GM18867 (cell line): ENCODE data around the gene ABL2.
A peak's percentile ranks its signal among the peaks of the same experiment; 100 is the strongest.
"Not testable (repeated sequence)": the region's sequence is repeated elsewhere in the genome, so short reads cannot be mapped to it uniquely, and the experiment has no call there.

ENCODE experiments used
- ATAC-seq: cut with Tn5 transposase; IDR thresholded peaks from one replicate; pipeline ENCODE4 v1.9.1; 2021; ENCODE audit warnings: mild to moderate bottlenecking, moderate library complexity; ENCODE audit not compliant: unreplicated experiment

Gene ABL2

DNA sequence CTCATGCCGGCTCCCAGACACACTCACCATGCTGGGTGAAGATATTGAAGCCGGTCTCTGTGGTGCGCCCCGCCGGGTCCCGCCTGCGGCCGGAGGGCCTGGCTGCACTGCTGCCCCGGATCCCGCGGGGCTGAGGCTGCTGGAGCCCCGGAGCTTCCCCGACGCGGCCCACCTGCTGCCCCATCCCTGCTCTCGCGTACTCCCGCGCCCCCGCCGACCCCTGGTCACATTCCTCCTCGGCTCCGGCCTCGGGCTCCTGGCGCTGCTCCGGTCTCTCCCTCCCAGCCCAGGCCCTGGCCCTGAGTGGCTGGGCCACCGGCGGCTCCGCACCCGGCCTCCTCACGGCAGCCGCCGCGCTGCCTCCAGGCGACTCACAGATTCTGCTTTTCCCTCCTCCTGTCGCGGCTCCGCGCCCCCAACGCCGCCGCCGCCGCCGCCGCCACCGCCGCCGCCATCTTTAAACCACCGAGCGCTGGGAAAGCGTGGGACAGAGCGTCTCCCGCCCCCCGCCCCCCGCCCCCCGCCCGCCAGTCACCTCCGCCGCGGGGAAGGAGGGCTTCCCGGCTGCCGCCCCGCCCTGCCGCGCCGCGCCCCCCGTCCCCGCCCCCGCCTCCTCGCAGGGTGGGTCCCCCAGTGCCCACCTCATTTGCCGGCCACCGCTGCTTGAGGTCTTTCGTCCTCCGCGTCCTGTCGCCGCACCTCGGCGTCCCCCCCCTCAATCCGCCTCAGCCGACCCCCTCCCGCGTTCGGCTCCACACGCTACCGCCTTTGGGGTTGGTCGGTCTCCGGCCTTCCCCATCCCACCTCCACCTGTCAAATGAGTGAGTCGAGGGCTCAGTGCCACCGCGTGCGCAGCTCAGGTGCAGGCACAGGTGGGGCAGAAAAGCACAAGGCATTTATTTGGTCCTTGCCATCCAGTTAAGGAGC, at the start of gene ABL2:
TSS of gene ABL2 (minus strand) at position 464 of the 927 bp plus-strand sequence. CDS start at position 184, 280 bp downstream.
- peak; percentile 69 for ATAC-seq

DNA sequence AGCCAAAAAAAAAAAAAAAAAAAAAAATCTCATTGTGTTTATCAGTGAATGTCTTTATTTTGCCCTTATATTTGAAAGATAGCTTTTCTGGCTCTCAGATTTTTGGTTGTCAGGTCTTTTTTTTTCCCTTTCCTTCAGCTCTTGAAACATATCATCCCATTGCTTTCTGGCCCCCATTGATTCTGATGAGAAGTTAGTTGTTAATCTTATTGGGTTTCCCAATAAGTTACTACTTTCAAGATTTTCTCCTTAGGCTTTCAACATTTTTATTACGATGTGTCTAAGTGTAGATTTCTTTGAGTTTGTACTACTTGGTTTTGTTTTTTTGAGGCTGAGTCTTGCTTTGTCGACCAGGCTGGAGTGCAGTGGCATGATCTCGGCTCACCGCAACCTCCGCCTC, 49.4 kb upstream of the ABL2 start:
- ATAC-seq = no peak

DNA sequence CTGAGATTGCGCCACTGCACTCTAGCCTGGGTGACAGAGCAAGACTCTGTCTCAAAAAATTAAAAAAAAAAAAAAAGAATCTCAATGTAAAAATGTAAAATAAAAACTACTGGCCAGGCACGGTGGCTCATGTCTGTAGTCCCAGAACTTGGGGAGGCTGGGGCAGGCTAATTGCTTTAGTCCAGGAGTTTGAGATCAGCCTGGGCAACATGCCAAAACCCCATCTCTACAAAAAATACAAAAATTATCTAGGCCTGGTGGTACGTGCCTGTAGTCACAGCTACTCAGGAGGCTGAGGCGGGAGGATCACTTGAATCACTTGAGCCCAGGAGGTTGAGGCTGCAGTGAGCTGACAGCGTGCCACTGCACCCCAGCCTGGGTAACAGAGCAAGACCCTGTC, 44.9 kb upstream of the ABL2 start:
- not testable (repeated sequence) for ATAC-seq

DNA sequence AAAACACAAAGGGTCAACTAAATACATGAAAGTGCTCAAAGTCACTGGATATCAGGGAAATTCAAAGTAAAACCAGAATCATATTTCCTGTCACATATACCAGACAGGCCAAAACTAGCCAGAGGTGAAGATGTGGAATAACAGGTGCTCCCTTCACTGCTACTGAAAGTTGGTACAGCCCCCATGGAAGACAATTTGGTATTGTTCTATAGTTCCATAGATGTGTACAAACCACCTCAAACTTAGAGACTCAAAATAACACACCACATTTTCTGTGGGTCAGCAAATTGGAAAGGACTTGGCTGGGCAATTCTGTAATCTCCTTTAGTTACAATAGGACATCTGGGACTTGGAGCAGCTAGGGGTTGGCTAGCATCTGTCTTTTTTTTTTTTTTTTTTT, 39.6 kb upstream of the ABL2 start:
- ATAC-seq = no peak

DNA sequence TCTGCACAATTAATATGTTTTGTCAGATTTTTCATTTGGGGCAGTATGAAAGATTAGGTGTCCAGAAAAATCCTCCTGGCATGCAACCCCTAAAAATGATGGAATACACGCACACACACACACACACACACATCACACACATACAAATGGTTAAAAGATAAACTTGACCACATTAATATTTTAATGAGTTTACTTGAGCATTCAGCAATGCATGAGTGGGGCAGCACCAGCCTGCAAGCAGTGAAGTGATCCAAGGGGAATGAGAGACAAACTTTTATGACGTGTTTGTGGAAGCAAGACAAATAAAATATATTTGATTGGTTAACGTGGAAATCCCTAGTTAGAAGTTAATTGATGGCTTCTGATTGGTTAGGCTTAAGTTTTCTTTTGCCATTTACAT, 35.0 kb upstream of the ABL2 start:
- ATAC-seq = no peak

DNA sequence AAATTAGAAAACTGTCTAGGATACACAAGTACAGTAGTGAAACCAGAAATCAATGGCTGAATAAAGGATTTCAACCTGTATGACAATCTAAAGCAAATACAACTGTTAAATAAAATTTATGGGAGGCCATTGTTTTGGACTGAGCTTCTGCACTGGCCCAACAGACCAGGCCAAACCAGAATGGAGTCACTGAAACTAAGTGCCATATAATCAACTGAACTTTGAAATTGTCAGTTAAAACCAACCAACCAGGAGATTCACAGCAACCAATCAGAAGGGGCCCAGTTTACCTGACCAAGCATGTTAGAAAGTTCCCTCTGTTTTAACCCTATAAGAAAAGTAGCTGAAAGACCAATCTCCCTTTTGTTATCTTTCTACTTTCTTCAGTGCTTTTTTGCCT, 33.6 kb upstream of the ABL2 start:
- no peak for ATAC-seq

DNA sequence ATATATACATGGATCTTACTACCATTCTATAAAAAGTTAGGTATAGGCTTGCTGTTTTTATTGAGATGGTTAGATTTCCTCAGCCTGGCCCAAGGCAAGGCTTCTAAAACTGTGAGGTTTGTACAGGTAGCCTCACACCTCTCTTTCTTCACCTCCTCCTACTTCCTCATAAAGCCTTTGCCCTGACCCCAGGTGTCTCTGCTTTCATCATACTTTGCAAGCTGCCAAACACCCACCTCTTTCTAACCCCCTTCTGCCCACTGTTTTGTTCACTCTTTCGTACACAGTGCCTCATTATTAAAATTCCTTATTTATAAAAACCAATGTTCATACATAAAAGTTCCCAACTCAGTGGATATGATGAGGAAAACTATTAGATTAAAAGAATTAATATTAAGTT, 32.7 kb upstream of the ABL2 start:
- ATAC-seq = no peak

DNA sequence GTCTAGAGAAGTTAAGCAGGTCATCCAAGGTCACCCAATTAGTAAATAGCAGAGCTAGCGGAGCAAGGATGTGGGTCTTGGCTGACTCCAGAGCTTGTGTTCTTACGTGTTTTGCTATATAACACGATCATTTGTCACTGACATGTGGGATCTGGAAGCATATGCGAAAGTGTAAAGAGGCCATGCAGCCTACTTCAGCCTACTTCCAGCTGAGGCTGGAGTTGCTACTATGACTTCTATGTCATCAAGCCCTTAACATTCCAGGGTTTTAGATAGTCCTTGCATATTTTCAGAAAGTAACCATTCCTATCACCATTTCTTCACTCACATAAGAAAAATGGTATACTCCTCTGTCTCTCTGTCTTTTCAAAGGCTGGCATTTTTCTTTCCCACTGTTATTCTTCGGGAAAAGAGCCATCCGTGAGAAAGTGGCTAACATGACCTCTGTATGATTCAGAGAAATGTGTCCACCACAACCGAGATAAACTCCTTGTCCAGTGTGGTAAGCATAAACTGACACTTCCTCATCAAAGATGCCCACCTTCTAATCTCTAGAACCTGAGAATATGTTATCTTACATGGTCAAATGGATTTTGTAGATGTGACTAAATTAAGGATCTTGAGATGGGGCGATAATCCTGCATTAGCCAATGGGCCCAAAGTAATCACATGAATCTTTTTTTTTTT, 24.0 kb upstream of the ABL2 start:
- no peak for ATAC-seq

DNA sequence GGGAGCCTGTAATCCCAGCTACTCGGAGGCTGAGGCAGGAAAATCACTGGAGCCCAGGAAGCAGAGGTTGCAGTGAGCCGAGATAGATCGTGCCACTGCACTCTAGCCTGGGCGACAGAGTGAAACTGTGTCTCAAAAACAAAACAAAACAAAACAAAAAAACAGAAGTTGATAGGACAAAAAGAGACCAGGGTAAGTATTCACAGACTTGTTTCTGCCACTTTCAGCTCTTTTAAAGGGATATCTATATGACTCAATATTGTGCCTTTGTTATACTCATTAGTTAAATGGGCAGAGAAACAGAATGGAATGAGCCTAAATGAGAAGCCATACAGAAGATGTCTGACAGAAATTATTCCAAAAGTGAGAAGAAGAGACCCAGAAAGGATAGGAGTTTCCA, 23.1 kb upstream of the ABL2 start:
- peak; percentile 71 for ATAC-seq

DNA sequence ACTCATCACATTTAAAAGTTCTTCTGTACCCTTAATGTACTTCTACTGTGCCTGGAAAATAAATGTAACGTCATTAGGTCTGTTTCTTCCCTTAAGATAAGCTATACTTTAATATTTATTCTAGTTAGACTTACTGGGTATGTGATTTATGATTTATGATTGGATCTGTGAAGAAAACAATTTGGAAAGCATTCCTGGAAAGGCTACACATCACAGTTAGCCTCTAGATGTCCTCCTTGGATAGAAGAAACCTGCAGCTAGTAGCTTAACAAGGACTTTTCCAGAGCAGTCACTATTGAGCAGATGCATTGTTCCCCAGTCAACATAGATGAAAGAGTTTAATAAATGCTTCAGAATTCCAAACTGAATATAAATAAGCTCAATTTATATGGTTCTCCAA, 22.2 kb upstream of the ABL2 start:
- no peak for ATAC-seq

DNA sequence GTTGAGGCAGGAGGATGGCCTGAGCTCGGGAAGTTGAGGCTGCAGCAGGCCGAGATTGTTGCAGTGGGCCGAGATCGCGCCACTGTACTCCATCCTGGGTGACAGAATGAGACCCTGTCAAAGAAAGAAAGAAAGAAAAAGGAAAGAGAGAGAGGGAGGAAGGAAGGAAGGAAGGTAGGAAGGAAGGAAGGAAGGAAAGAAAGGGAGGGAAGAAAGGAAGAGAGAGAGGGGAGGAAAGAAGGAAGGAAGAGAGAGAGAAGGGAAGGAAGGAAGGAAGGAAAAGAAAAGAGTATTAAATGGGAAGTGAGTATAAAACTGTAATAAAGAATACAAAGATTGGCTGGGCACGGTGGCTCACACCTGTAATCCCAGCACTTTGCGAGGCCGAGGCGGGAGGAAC, 18.4 kb upstream of the ABL2 start:
- no peak for ATAC-seq

DNA sequence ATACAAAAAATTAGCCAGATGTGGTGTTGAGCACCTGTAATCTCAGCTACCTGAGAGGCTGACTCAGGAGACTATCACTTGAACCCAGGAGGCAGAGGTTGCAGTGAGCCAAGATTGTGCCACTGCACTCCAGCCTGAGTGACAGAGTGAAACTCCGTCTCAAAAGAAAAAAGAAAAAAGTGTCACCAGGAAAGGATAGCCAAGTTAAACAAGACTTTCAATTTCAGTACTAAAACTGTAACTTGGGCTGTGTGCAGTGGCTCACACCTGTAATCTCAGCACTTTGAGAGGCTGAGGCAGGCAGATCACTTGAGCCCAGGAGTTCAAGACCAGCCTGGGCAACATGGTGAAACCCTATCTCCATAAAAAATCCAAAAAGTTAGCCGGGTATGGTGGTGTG, 15.9 kb upstream of the ABL2 start:
- peak; percentile 85 for ATAC-seq

DNA sequence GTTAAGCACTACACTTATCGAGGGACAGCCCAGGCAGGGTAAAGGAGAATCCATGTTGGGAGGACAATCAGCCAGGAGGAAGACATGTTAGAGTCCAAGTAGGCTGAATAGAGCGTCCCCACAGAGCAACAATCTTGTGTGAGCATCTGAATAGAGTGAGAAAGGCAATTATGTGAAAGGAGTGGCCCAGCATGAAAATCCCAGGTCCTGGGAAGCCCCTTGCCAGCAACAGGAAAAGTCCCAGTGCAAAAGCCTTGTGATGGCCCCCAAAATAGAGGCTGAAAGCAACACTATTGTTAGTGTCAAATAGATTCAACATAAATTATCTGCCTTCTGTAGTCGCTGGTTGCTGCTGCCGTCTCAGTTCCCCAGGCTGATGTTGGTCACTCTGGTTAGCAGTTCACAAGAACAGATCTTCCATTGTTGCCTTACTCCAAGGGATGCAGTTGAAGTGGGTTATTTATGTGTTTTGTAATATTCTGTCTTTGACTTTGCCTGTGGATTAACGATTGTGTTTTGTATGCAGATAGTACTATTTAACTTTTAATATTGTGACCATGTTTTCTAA, 12.1 kb upstream of the ABL2 start:
- ATAC-seq = no peak

DNA sequence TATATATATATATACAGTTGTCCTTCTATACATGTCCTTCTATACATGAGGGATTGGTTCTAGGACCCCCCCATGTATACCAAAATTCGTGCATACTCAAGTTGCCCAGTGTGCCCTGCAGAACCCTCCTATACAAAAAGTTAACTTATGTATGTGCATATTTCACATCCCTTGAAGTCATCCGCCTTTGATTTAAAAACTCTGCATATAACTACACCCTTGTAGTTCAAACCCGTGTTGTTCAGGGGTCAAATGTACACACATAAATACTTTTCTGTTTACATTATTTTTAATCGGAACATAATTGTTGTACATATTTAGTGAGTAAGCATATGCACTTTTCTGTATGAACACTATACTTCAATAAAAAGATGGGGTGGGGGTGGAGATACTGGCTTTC, 7.7 kb upstream of the ABL2 start:
- ATAC-seq = no peak

DNA sequence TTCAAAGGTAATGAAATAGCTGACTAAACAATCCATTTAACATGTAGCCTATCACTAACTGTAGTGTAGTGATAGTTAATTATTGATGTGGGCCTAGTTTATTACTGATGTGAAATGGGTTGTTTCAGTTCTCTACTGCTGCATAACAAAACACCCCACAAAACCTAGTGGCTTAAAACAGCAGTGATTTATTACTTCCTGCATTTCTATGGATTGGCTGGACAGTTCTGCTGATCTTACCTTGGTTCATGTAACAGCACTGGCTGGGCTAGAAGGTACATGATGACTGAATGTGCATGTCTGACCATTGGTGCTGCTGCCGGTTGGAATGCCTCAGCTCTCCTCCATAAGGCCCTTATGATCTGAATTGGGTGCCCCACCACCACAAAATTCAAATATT, 5.4 kb upstream of the ABL2 start:
- no peak for ATAC-seq

DNA sequence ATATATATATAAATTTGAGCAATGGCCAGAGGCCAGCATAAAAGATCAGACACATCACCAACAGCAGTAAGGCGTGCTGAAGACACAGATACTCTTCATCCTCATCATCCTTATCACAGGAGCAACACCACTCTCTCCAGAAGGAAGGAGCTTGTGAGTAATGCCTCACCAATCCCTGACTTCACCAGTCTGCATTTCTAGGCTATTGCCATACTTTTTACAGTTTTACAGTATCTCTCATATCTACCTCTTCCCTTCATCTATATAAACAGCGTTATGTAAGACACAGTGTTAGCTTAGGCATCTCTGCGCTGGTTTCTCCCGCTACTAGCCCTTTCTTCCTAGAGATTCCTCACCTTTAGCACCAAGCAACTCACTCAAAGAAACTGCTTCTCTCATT, 2.4 kb upstream of the ABL2 start:
- ATAC-seq = no peak

DNA sequence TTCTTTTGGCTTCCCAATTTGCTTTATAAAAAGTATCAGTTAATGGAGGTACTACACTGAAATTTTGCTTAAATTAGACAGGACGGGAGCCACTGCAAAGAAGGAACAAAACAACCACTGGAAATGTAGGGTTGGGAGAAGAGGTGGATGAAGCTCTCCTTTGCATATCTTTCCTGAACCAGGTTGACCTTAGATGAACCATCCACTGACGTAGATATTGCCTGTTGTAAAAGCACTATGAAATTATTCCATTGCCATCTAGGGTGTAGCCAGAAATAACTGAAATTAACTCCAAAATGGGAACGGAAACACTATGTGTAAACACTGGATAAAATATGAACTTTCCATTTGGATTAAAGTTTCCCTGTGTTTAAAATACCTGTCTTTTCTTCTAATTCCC, 1.2 kb upstream of the ABL2 start:
- no peak for ATAC-seq

DNA sequence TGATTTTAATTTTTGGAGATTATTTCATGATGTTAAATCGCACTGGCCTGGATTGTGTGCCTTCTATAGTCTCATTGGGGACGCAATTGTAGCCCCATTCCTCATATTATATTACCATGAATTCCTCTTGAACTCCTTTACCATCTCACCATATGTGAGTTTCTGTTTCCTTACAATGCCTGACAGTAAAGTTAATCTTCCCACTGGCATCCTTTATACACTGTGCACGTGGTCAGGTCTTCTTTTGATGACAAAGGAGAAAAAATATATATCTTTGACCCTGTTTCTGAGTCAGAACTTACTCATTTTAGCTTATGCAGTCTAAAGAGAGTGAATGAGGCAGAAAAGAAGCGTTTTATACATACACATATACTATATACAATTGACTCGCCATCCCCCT, 774 bp upstream of the ABL2 start:
- ATAC-seq = no peak

DNA sequence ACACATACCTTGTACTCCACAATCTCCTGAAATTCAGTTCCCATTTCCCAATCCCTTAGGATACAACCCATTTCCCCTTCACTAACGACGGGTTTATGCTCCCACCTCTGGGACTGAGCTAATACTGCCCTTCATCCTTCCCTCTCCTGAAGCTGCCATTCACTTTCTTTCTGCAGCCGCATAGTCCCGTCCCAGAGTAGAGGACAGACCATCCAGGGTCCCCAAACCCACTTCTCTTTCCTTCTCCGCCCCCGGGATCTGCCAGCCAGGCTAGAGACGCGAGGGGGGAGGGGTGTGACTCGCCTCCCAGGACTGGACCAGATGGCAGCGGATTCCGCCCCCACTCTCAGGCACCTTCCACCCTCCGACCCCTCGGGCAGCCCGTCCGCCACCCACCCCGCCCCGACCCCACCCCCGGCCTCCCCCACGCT, 679 bp downstream of the ABL2 start:
- peak; percentile 30 for ATAC-seq

DNA sequence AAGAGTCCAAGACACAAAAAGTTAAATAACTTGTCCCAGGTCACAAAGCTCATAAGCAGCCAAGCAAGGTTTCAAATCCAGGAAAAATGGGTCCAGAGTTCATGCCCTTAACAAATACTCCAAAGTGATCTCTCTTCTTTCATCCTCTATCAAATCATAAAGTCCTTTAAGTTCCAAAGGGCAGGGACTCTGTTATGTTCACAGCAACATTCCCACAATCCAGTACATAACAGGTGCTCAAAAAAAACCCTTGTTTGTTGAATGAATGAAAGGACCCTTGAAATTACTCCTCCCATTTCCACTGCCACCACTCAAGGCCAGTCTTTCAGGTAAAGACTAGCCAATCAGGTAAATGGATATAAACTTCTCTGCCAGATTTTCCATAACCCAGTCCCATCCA, 2.7 kb downstream of the ABL2 start:
- ATAC-seq = no peak

DNA sequence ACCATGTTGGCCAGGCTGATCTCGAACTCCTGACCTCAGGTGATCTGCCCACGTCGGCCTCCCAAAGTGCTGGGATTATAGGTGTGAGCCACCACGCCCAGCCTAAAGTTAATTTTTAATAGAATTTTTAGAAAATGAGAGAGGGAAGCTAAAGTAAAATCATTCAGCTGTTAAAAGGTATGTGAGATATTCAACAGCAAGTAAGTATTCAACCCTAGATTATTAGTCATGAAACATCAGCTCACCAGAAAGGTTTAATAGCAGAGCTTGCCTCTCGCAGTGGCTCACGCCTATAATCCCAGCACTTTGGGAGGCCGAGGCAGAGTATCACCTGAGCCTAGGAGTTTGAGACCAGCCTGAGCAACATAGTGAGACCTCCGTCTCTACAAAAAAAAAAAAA, 5.0 kb downstream of the ABL2 start:
- ATAC-seq = not testable (repeated sequence)

DNA sequence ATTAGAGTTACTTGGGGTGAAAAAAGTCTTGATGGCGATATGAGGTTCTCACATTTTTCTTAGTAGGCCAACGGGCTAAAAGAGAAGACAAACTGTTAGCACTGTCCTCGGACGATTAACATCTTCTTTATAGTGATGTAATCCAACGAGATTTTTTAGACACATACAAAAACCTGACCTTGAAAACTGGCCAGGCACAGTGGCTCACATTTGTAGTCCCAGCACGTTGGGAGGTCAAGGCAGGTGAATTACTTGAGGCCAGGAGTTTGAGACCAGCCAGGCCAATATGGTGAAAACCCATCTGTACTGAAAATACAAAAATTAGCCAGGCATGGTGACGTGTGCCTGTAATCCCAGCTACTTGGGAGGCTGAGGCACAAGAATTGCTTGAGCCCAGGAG, 8.4 kb downstream of the ABL2 start:
- ATAC-seq = not testable (repeated sequence)
